ENCODE results near the gene INSR. TPM values are rescaled to one million over a fixed set of nuclear protein-coding genes. Genes with fewer than 3 reads are reported as not detected.

Gene INSR
- total and polyA plus RNA-seq, 4 donors = 5.8 to 64.6 (median 20.9) TPM

DNA sequence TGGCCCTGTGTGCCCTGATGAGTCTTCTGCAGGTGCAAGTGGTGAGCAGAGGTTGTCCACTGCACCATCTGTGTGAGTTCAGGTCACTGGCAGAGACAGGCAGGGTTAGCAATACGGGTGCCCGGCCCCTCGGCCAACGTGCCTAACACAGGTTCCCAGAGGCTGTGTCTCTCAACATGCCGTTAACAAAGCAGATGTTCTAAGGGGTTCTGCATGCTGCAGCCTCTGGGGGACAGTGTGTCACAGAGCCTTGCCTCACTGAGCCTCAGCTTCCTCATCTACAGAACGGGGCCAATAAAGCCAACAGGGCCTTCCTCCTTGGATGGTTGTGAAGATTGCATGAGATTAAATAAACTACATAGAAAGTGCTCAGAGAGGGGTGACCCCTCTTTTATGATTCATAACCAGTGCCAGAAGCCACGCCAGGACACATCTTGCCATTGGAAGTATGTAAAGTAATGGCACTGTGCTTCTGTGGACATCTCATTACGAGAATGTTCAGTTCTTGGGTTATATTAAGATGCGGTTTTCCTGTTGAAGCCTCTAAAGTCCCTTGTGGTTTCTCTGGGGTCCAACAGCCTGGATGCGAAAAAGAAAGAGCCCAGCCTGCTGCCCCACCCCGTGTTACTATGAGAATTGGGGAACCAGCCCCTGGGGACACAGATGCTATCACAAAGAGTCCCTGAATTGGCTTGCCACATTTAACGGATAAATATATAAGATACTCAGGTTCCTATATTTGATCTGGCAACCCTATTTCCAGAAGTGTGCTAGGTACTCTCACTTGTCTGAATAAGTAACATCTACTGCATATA, 43.4 kb upstream of the INSR start:
- H3K27me3 ChIP-seq (ENCODE audit: control insufficient read depth in 3 of 3, insufficient read depth in 3 of 3, low read length in 2 of 3) = no peaks in the 10 kb centered on the region
- H3K9me3 ChIP-seq (ENCODE audit: control insufficient read depth in 4 of 4, insufficient read depth in 3 of 4, low read length in 3 of 4) = no peaks in the 10 kb centered on the region
- H3K9ac ChIP-seq (ENCODE audit: insufficient read depth in 1 of 2, low read length in 2 of 2) = no peak overlapping the region
- 32 to 57% methylated on average over 12 of the region's 12 CpGs for WGBS, 2 donors
- no peaks in the 10 kb centered on the region for H3K36me3 ChIP-seq (ENCODE audit: control insufficient read depth in 4 of 4, insufficient read depth in 4 of 4, low read length in 4 of 4)
- ATAC-seq (ENCODE audit: insufficient read depth, low FRiP score) (peak; percentile 60), DNase-seq (no peak)
- no peaks in the 10 kb centered on the region for H3K4me1 ChIP-seq (ENCODE audit: control insufficient read depth in 5 of 5, insufficient read depth in 5 of 5, low read length in 5 of 5)
- no peak overlapping the region for H3K27ac ChIP-seq (ENCODE audit: low read depth in 1 of 2, low read length in 1 of 2)
- no peak overlapping the region for H3K4me3 ChIP-seq
- TF ChIP-seq, protein P1, sequence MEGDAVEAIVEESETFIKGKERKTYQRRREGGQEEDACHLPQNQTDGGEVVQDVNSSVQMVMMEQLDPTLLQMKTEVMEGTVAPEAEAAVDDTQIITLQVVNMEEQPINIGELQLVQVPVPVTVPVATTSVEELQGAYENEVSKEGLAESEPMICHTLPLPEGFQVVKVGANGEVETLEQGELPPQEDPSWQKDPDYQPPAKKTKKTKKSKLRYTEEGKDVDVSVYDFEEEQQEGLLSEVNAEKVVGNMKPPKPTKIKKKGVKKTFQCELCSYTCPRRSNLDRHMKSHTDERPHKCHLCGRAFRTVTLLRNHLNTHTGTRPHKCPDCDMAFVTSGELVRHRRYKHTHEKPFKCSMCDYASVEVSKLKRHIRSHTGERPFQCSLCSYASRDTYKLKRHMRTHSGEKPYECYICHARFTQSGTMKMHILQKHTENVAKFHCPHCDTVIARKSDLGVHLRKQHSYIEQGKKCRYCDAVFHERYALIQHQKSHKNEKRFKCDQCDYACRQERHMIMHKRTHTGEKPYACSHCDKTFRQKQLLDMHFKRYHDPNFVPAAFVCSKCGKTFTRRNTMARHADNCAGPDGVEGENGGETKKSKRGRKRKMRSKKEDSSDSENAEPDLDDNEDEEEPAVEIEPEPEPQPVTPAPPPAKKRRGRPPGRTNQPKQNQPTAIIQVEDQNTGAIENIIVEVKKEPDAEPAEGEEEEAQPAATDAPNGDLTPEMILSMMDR (IDR thresholded peaks at IDR 0.05; ENCODE audit: control extremely low read depth, extremely low read depth) = no peak

DNA sequence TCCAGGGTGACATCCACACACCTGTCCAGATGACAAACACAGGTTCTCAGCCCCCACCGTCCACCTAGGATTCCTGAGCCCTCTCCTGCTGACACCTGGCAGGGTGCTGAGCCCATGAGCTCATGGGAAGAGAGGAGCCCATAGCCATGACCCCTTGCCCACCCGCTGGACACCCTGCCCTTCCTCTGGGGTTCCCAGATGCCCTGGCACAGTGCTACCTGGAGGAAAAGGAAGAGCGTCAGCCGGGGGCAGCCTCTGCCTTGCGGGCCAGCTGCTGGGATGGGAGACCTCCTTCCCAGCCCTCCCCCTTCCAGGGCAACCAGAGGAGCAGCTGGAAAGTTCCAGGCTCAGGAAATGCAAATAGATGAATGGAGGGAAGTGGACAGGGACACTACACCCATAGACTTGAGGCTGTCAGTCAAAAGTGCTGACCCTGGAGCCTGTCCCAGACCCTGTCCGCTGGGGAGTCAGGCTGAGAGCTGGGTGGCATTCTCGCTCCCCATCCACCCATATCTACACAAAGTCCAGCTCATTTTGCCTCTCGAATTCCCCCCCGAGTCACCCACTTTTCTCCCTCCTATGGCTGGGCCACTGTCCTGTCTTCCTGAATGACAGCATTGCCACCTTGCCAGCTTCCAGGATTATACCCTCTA, 42.2 kb upstream of the INSR start:
- DNase-seq (no peak), ATAC-seq (ENCODE audit: insufficient read depth, low FRiP score) (no peak)
- no peaks in the 10 kb centered on the region for H3K4me1 ChIP-seq (ENCODE audit: control insufficient read depth in 5 of 5, insufficient read depth in 5 of 5, low read length in 5 of 5)
- WGBS, 2 donors = 74 to 87% methylated on average over 9 of the region's 9 CpGs
- no peak overlapping the region for H3K4me3 ChIP-seq
- H3K27ac ChIP-seq (ENCODE audit: low read depth in 1 of 2, low read length in 1 of 2) = no peak overlapping the region
- no peak overlapping the region for H3K9ac ChIP-seq (ENCODE audit: insufficient read depth in 1 of 2, low read length in 2 of 2)
- TF ChIP-seq, protein P1 (IDR thresholded peaks at IDR 0.05; ENCODE audit: control extremely low read depth, extremely low read depth) = no peak
- H3K36me3 ChIP-seq (ENCODE audit: control insufficient read depth in 4 of 4, insufficient read depth in 4 of 4, low read length in 4 of 4) = no peaks in the 10 kb centered on the region
- H3K9me3 ChIP-seq (ENCODE audit: control insufficient read depth in 4 of 4, insufficient read depth in 3 of 4, low read length in 3 of 4) = no peaks in the 10 kb centered on the region
- no peaks in the 10 kb centered on the region for H3K27me3 ChIP-seq (ENCODE audit: control insufficient read depth in 3 of 3, insufficient read depth in 3 of 3, low read length in 2 of 3)

DNA sequence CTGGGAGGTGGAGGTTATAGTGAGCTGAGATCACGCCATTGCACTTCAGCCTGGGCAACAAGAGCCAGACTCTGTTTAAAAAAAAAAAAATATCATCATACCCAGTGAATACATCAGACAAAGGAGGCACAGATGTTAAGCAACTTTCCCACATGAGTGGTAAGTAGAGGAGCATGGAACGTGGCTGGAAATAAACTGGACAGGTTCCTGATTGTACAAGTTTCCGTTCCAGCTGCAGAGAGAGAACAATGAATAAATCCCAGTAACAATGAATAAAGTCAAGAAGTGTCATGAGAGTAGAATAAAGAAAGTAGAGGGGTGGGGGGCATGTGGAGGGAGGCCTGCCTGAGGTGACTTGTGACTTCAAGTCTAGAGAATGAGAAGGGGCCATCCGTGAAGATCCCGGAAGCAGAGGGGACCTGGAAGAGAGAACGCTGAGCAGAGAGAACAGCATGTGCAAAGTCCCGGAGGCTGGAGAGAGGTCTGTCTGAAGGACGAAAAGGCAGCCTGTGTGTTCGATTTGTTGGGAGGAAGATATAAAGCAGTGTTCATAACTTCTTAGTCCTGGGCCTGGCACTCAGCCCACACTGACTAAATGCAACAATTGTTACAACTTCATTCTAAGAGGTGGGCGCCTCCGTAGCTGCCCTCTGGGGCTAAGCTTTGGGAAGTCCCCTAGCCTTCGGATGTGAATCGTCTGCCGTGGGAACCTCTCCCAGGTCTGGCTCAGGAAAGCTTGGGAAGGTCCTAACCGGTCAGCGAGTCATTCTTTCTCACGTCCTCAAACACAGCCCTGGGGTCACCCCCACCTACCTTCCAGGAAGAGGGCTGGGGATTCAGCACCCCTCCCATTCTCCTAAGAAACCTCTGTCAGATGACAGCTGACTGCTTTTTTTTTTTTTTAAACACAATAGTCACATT, 39.2 kb upstream of the INSR start:
- no peaks in the 10 kb centered on the region for H3K36me3 ChIP-seq (ENCODE audit: control insufficient read depth in 4 of 4, insufficient read depth in 4 of 4, low read length in 4 of 4)

More for the DNA sequence above, 39.2 kb upstream of the INSR start:
- no peak for DNase-seq
- WGBS, 2 donors = 48 to 54% methylated on average over 17 of the region's 17 CpGs
- H3K4me3 ChIP-seq = no peak overlapping the region
- TF ChIP-seq, protein P1 (IDR thresholded peaks at IDR 0.05; ENCODE audit: control extremely low read depth, extremely low read depth) = no peak
- no peak overlapping the region for H3K27ac ChIP-seq (ENCODE audit: low read depth in 1 of 2, low read length in 1 of 2)
- H3K9me3 ChIP-seq (ENCODE audit: control insufficient read depth in 4 of 4, insufficient read depth in 3 of 4, low read length in 3 of 4) = no peaks in the 10 kb centered on the region
- H3K9ac ChIP-seq (ENCODE audit: insufficient read depth in 1 of 2, low read length in 2 of 2) = no peak overlapping the region
- no peaks in the 10 kb centered on the region for H3K27me3 ChIP-seq (ENCODE audit: control insufficient read depth in 3 of 3, insufficient read depth in 3 of 3, low read length in 2 of 3)
- ATAC-seq (ENCODE audit: insufficient read depth, low FRiP score) = no peak
- H3K4me1 ChIP-seq (ENCODE audit: control insufficient read depth in 5 of 5, insufficient read depth in 5 of 5, low read length in 5 of 5) = no peaks in the 10 kb centered on the region

All from lung (tissue), 12 donors.